ENCODE results near the gene LSAMP.

- TF ChIP-seq POLR2A (IDR thresholded peaks at IDR 0.05) = no peak
- TF ChIP-seq CTCF (IDR thresholded peaks at IDR 0.05) = no peak
These were observed 203.6 kb downstream of the LSAMP start for GRCh38 chr3:116241677-116242076.
